Upper lobe of left lung (tissue), 4 donors: ENCODE measurements around the gene ARMH4.

ENCODE experiments used
- CTCF ChIP-seq, 6 experiments: fragments of 450-650 bp in 4 of 6; fragments of 200-600 bp in 2 of 6; sonication (generic) in 2 of 6; IDR thresholded peaks; one replicate each; pipeline ENCODE4 v1.5.1; 2016 to 2019; ENCODE audit warnings: antibody characterized with exemption in 6 of 6
- EP300 ChIP-seq, 4 donors: sonication (generic); formaldehyde crosslinking; IDR thresholded peaks; one replicate each; pipeline ENCODE4 v1.5.1; 2017; ENCODE audit warnings: antibody characterized with exemption in 4 of 4, control low read depth in 2 of 4
- POLR2AphosphoS5 ChIP-seq, 2 donors: sonication (generic); formaldehyde crosslinking; IDR thresholded peaks; one replicate each; pipeline ENCODE4 v1.5.1; 2017; ENCODE audit warnings: antibody characterized with exemption in 2 of 2

GRCh38 chr14:58077621-58078020 is 74.4 kb downstream of the ARMH4 start:
- TF ChIP-seq CTCF (IDR thresholded peaks at IDR 0.05) (no peak), POLR2AphosphoS5 (IDR thresholded peaks at IDR 0.05) (no peak), EP300 (IDR thresholded peaks at IDR 0.05) (no peak)
